ENCODE results near the gene GORASP2.

Gene GORASP2

DNA sequence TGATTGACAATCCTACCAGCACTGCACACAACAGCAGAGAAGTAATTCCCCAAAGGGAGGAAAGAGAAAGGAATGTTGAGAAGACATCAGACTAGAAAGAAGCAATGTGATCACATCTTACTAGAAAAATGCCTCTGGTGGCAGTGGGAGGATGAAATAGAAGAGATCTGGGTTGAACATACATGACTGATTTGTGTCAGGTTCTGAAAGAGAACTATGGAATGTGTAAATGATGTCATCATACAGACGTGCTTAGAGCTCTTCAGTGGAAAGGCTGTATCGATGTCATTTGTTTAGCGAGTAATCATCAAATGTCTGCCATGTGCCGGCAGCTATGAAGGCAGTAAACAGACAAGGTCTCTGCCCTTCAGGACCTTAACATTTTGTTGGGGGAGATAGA is 24.9 kb downstream of the GORASP2 start:
- Histone ChIP-seq H3K27ac (ENCODE audit: low read depth, low read length) (no peak overlapping the region), H3K4me3 (ENCODE audit: low read depth in 1 of 5, low read length in 5 of 5) (no peak overlapping the region), H3K9ac (ENCODE audit: low read length in 5 of 5) (no peak overlapping the region), H3K9me3 (ENCODE audit: control insufficient read depth in 5 of 5, low read length in 5 of 5) (no peaks in the 10 kb centered on the region), H3K36me3 (ENCODE audit: control insufficient read depth in 5 of 5, insufficient read depth in 5 of 5, low read length in 5 of 5) (peaks cover 46 to 88% (median 79%) of the 10 kb centered on the region in 5 donors), H3K27me3 (ENCODE audit: control insufficient read depth in 5 of 5, insufficient read depth in 4 of 5, low read length in 5 of 5) (no peaks in the 10 kb centered on the region), H3K4me1 (ENCODE audit: control insufficient read depth in 5 of 5, insufficient read depth in 5 of 5, low read length in 5 of 5) (no peaks in the 10 kb centered on the region)

DNA sequence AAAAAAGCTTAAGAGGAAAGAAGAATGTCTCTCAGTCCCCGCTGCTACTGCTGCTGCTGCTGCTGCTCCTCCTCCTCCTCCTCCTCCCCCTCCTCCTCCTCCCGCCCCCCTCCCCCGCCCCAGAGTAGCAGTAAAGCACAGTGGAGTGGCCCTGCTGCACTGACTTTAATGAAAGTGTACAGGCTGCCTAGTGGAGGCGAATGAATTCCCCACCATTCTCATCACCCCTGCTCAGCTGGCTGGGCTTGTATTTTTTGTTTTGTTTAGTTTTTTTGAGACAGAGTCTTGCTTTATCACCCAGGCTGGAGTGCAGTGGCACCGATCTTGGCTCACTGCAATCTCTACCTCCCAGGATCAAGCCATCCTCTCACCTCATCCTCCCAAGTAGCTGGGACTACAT is 34.3 kb downstream of the GORASP2 start:
- no peak overlapping the region for H3K9ac ChIP-seq (ENCODE audit: low read length in 5 of 5)
- no peak overlapping the region for H3K27ac ChIP-seq (ENCODE audit: low read depth, low read length)
- no peaks in the 10 kb centered on the region for H3K27me3 ChIP-seq (ENCODE audit: control insufficient read depth in 5 of 5, insufficient read depth in 4 of 5, low read length in 5 of 5)
- H3K36me3 ChIP-seq (ENCODE audit: control insufficient read depth in 5 of 5, insufficient read depth in 5 of 5, low read length in 5 of 5): peaks cover 18 to 79% (median 60%) of the 10 kb centered on the region in 5 donors
- no peak overlapping the region for H3K4me3 ChIP-seq (ENCODE audit: low read depth in 1 of 5, low read length in 5 of 5)
- H3K4me1 ChIP-seq (ENCODE audit: control insufficient read depth in 5 of 5, insufficient read depth in 5 of 5, low read length in 5 of 5): peaks cover 0 to 23% (median 10%) of the 10 kb centered on the region in 5 donors
- no peaks in the 10 kb centered on the region for H3K9me3 ChIP-seq (ENCODE audit: control insufficient read depth in 5 of 5, low read length in 5 of 5)

- Histone ChIP-seq H3K27ac (ENCODE audit: low read depth, low read length) (no peak overlapping the region), H3K9me3 (ENCODE audit: control insufficient read depth in 5 of 5, low read length in 5 of 5) (no peaks in the 10 kb centered on the region), H3K36me3 (ENCODE audit: control insufficient read depth in 5 of 5, insufficient read depth in 5 of 5, low read length in 5 of 5) (peaks cover 13 to 65% (median 54%) of the 10 kb centered on the region in 5 donors), H3K27me3 (ENCODE audit: control insufficient read depth in 5 of 5, insufficient read depth in 4 of 5, low read length in 5 of 5) (no peaks in the 10 kb centered on the region), H3K4me1 (ENCODE audit: control insufficient read depth in 5 of 5, insufficient read depth in 5 of 5, low read length in 5 of 5) (peaks cover 0 to 23% (median 10%) of the 10 kb centered on the region in 5 donors), H3K9ac (ENCODE audit: low read length in 5 of 5) (no peak overlapping the region), H3K4me3 (ENCODE audit: low read depth in 1 of 5, low read length in 5 of 5) (no peak overlapping the region)
Observed at GRCh38 chr2:170965446-170966225, 36.6 kb downstream of the GORASP2 start.

GRCh38 chr2:170966648-170967396 is 37.8 kb downstream of the GORASP2 start:
- no peaks in the 10 kb centered on the region for H3K27me3 ChIP-seq (ENCODE audit: control insufficient read depth in 5 of 5, insufficient read depth in 4 of 5, low read length in 5 of 5)
- H3K9ac ChIP-seq (ENCODE audit: low read length in 5 of 5): no peak overlapping the region
- peaks cover 9 to 53% (median 43%) of the 10 kb centered on the region in 5 donors for H3K36me3 ChIP-seq (ENCODE audit: control insufficient read depth in 5 of 5, insufficient read depth in 5 of 5, low read length in 5 of 5)
- H3K4me1 ChIP-seq (ENCODE audit: control insufficient read depth in 5 of 5, insufficient read depth in 5 of 5, low read length in 5 of 5): peaks cover 0 to 21% (median 10%) of the 10 kb centered on the region in 5 donors
- no peak overlapping the region for H3K27ac ChIP-seq (ENCODE audit: low read depth, low read length)
- H3K9me3 ChIP-seq (ENCODE audit: control insufficient read depth in 5 of 5, low read length in 5 of 5): no peaks in the 10 kb centered on the region
- no peak overlapping the region for H3K4me3 ChIP-seq (ENCODE audit: low read depth in 1 of 5, low read length in 5 of 5)

DNA sequence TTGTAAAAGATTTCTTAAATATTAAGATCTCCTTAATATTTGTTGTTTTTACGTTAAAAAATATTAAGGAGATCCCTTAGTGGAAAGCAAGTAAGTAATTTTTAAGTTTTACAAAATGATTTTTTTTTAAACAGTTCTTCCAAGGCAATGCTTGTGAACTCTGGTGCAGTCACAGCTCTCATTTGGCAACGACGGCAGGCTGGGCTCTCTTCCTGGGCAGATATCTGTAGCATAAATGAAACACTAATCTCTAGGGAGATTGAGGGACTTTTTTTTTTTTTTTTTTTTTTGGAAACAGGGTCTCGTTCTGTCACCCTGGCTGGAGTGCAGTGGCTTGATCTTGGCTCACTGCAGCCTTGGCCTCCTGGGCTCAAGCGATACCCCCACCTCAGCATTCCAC is 38.5 kb downstream of the GORASP2 start:
- H3K4me1 ChIP-seq (ENCODE audit: control insufficient read depth in 5 of 5, insufficient read depth in 5 of 5, low read length in 5 of 5): peaks cover 0 to 16% (median 10%) of the 10 kb centered on the region in 5 donors
- no peaks in the 10 kb centered on the region for H3K9me3 ChIP-seq (ENCODE audit: control insufficient read depth in 5 of 5, low read length in 5 of 5)
- peaks cover 9 to 47% (median 36%) of the 10 kb centered on the region in 5 donors for H3K36me3 ChIP-seq (ENCODE audit: control insufficient read depth in 5 of 5, insufficient read depth in 5 of 5, low read length in 5 of 5)
- no peak overlapping the region for H3K27ac ChIP-seq (ENCODE audit: low read depth, low read length)
- H3K4me3 ChIP-seq (ENCODE audit: low read depth in 1 of 5, low read length in 5 of 5): no peak overlapping the region
- no peaks in the 10 kb centered on the region for H3K27me3 ChIP-seq (ENCODE audit: control insufficient read depth in 5 of 5, insufficient read depth in 4 of 5, low read length in 5 of 5)
- H3K9ac ChIP-seq (ENCODE audit: low read length in 5 of 5): no peak overlapping the region

GRCh38 chr2:170968205-170969003 is 39.4 kb downstream of the GORASP2 start:
- H3K4me1 ChIP-seq (ENCODE audit: control insufficient read depth in 5 of 5, insufficient read depth in 5 of 5, low read length in 5 of 5): peaks cover 0 to 21% (median 11%) of the 10 kb centered on the region in 5 donors
- H3K9ac ChIP-seq (ENCODE audit: low read length in 5 of 5): no peak overlapping the region
- H3K27me3 ChIP-seq (ENCODE audit: control insufficient read depth in 5 of 5, insufficient read depth in 4 of 5, low read length in 5 of 5): no peaks in the 10 kb centered on the region
- no peaks in the 10 kb centered on the region for H3K9me3 ChIP-seq (ENCODE audit: control insufficient read depth in 5 of 5, low read length in 5 of 5)
- H3K4me3 ChIP-seq (ENCODE audit: low read depth in 1 of 5, low read length in 5 of 5): no peak overlapping the region
- peaks cover 9 to 40% (median 32%) of the 10 kb centered on the region in 5 donors for H3K36me3 ChIP-seq (ENCODE audit: control insufficient read depth in 5 of 5, insufficient read depth in 5 of 5, low read length in 5 of 5)
- no peak overlapping the region for H3K27ac ChIP-seq (ENCODE audit: low read depth, low read length)

DNA sequence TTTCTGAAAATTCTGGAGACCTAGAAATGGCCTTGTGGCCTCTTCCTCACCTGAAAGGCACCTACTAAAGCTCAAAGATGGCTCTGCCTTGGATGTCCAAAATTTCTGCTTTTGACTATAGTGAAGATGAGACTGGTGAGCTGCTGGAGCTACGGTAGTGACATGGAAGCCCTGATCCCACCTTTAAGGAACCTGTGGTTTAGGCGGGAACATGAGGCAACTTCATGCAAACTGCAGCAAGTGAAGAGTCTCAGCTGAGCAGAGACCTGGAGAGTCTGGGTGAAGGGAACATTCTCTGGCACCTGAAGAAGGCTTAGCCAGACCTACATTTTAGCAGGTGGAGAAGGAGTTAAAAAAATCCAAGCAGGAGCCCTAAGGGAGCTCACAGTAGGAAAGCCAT is 40.0 kb downstream of the GORASP2 start:
- H3K36me3 ChIP-seq (ENCODE audit: control insufficient read depth in 5 of 5, insufficient read depth in 5 of 5, low read length in 5 of 5): peaks cover 6 to 34% (median 28%) of the 10 kb centered on the region in 5 donors
- H3K27ac ChIP-seq (ENCODE audit: low read depth, low read length): no peak overlapping the region
- H3K4me1 ChIP-seq (ENCODE audit: control insufficient read depth in 5 of 5, insufficient read depth in 5 of 5, low read length in 5 of 5): peaks cover 0 to 22% (median 14%) of the 10 kb centered on the region in 5 donors

GRCh38 chr2:170969872-170970496 is 40.9 kb downstream of the GORASP2 start:
- no peaks in the 10 kb centered on the region for H3K9me3 ChIP-seq (ENCODE audit: control insufficient read depth in 5 of 5, low read length in 5 of 5)
- no peaks in the 10 kb centered on the region for H3K27me3 ChIP-seq (ENCODE audit: control insufficient read depth in 5 of 5, insufficient read depth in 4 of 5, low read length in 5 of 5)
- no peak overlapping the region for H3K9ac ChIP-seq (ENCODE audit: low read length in 5 of 5)
- peaks cover 6 to 27% (median 23%) of the 10 kb centered on the region in 5 donors for H3K36me3 ChIP-seq (ENCODE audit: control insufficient read depth in 5 of 5, insufficient read depth in 5 of 5, low read length in 5 of 5)
- peaks cover 0 to 28% (median 19%) of the 10 kb centered on the region in 5 donors for H3K4me1 ChIP-seq (ENCODE audit: control insufficient read depth in 5 of 5, insufficient read depth in 5 of 5, low read length in 5 of 5)
- no peak overlapping the region for H3K4me3 ChIP-seq (ENCODE audit: low read depth in 1 of 5, low read length in 5 of 5)
- no peak overlapping the region for H3K27ac ChIP-seq (ENCODE audit: low read depth, low read length)

More for the DNA sequence above, 40.0 kb downstream of the GORASP2 start:
- no peak overlapping the region for H3K9ac ChIP-seq (ENCODE audit: low read length in 5 of 5)
- H3K4me3 ChIP-seq (ENCODE audit: low read depth in 1 of 5, low read length in 5 of 5): no peak overlapping the region
- H3K27me3 ChIP-seq (ENCODE audit: control insufficient read depth in 5 of 5, insufficient read depth in 4 of 5, low read length in 5 of 5): no peaks in the 10 kb centered on the region
- H3K9me3 ChIP-seq (ENCODE audit: control insufficient read depth in 5 of 5, low read length in 5 of 5): no peaks in the 10 kb centered on the region

DNA sequence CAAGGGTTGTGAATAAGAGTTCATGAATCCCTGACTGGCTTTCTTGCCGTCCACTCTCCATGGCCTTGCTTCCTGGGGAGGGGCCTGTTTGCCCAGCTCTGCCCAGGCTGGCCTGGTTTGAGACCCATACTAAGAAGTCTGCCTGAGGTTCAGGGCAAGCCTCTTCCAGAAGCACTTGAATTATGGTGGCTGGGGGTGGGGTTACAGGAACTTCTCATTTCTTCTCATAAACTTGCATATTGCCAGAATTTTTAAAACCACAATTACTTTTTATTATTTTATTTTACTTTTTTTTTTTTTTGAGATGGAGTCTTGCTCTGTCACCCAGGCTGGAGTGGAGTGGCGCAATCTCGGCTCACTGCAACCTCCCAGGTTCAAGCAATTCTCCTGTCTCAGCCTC is 42.0 kb downstream of the GORASP2 start:
- peaks cover 0 to 28% (median 19%) of the 10 kb centered on the region in 5 donors for H3K4me1 ChIP-seq (ENCODE audit: control insufficient read depth in 5 of 5, insufficient read depth in 5 of 5, low read length in 5 of 5)

More for the DNA sequence above, 42.0 kb downstream of the GORASP2 start:
- Histone ChIP-seq H3K9ac (ENCODE audit: low read length in 5 of 5) (no peak overlapping the region), H3K36me3 (ENCODE audit: control insufficient read depth in 5 of 5, insufficient read depth in 5 of 5, low read length in 5 of 5) (peaks cover 6 to 17% (median 12%) of the 10 kb centered on the region in 5 donors), H3K9me3 (ENCODE audit: control insufficient read depth in 5 of 5, low read length in 5 of 5) (no peaks in the 10 kb centered on the region), H3K4me3 (ENCODE audit: low read depth in 1 of 5, low read length in 5 of 5) (no peak overlapping the region), H3K27me3 (ENCODE audit: control insufficient read depth in 5 of 5, insufficient read depth in 4 of 5, low read length in 5 of 5) (no peaks in the 10 kb centered on the region), H3K27ac (ENCODE audit: low read depth, low read length) (no peak overlapping the region)

Data from subcutaneous abdominal adipose tissue (tissue), 5 donors.